Stomach (tissue), 9 donors: ENCODE data around the gene C5AR2. TPM values are rescaled to one million over a fixed set of nuclear protein-coding genes. Genes with fewer than 3 reads are reported as not detected.

ENCODE experiments used
- DNase-seq, 2 donors: peaks; one replicate each; pipeline versions ENCODE4 v3.0.0 to v3.0.0-alpha.2; 2013 to 2019
- H3K27ac ChIP-seq, 5 donors: fragments of 200-600 bp in 4 of 5; sonication (generic) in 4 of 5; one replicate each; pipeline ENCODE4 v1.5.1; 2013 to 2019; ENCODE audit warnings: mild to moderate bottlenecking in 1 of 5, moderate library complexity in 1 of 5
- H3K27me3 ChIP-seq, 3 donors: fragments of 200-600 bp; sonication (generic); one replicate each; pipeline ENCODE4 v1.5.1; 2017 to 2019; ENCODE audit warnings: mixed run types in 1 of 3
- H3K36me3 ChIP-seq, 4 donors: fragments of 200-600 bp; sonication (generic); 1 replicate in 3 of 4; 2 replicates in 1 of 4; pipeline ENCODE4 v1.5.1; 2016 to 2019
- H3K4me1 ChIP-seq, 4 donors: fragments of 200-600 bp; sonication (generic); one replicate each; pipeline ENCODE4 v1.5.1; 2016 to 2019
- H3K4me3 ChIP-seq, 4 donors: fragments of 200-600 bp; sonication (generic) in 3 of 4; one replicate each; pipeline ENCODE4 v1.5.1; 2016 to 2019; ENCODE audit warnings: mild to moderate bottlenecking in 1 of 4
- H3K9me3 ChIP-seq, 4 donors: fragments of 200-600 bp; sonication (generic); one replicate each; pipeline ENCODE4 v1.5.1; 2016 to 2019
- CTCF ChIP-seq, 7 experiments: fragments of 450-650 bp in 4 of 7; fragments of 200-600 bp in 3 of 7; sonication (generic) in 3 of 7; IDR thresholded peaks; one replicate each; pipeline ENCODE4 v1.5.1; 2016 to 2019; ENCODE audit warnings: antibody characterized with exemption in 7 of 7, control low read depth in 2 of 7, mild to moderate bottlenecking in 1 of 7
- EP300 ChIP-seq: sonication (generic); formaldehyde crosslinking; IDR thresholded peaks from one replicate; pipeline ENCODE4 v1.6.1; 2017; ENCODE audit warnings: antibody characterized with exemption
- POLR2A ChIP-seq, 4 donors: fragments of 450-650 bp; IDR thresholded peaks; one replicate each; pipeline ENCODE4 v1.6.1; 2016; ENCODE audit warnings: antibody characterized with exemption in 4 of 4, control low read depth in 2 of 4, mild to moderate bottlenecking in 1 of 4, moderate library complexity in 1 of 4
- POLR2AphosphoS5 ChIP-seq, 3 donors: sonication (generic); formaldehyde crosslinking; IDR thresholded peaks; one replicate each; pipeline ENCODE4 v1.6.1; 2016; ENCODE audit warnings: antibody characterized with exemption in 3 of 3
- WGBS, 5 donors: extraction: QIAGEN DNeasy Blood & Tissue Kit in 3 of 5; methylation state at CpG; one replicate each; pipeline versions ENCODE4 v1.1.5 to v1.1.7; 2013 to 2018; 5-methylcytosine and 5-hydroxymethylcytosine counted together
- intact Hi-C: fragments of 100-400 bp; cut with DNase I; formaldehyde crosslinking; loops from one replicate; pipeline ENCODE4 v1.15.1; 2023; ENCODE audit warnings: low total_unique reads
- polyA plus RNA-seq, 3 donors: library from polyadenylated mRNA; stranded (reverse); fragments of 200-250 nt; gene quantifications; one replicate each; pipeline ENCODE4 v1.2.3, GENCODE V29; 2013
- total RNA-seq, 5 donors: library from RNA; depleted of rRNA; stranded (reverse); fragments of >200 nt; gene quantifications; one replicate each; pipeline versions ENCODE4 v1.1.0 to v1.2.3, GENCODE V29; 2014 to 2016
- donor health status: healthy with polysubstance abuse.
- donor health status: Bipolar disorder and iron deficiency.
- donor health status: healthy.

The C5AR2 gene
- total and polyA plus RNA-seq, 8 donors: 0.13 to 11.1 (median 0.82) TPM; not detected in 2

GRCh38 chr19:47306303-47306702 is 25.7 kb upstream of the C5AR2 start:
- no peaks in the 10 kb centered on the region for H3K9me3 ChIP-seq
- DNase-seq: no peak
- peaks cover 0 to 20% (median 0%) of the 10 kb centered on the region in 3 donors for H3K27me3 ChIP-seq
- peaks cover 0 to 17% (median 7%) of the 10 kb centered on the region in 4 donors for H3K4me1 ChIP-seq
- TF ChIP-seq CTCF (IDR thresholded peaks at IDR 0.05): no peak
- TF ChIP-seq EP300: no peak
- no peak for TF ChIP-seq POLR2A (IDR thresholded peaks at IDR 0.05)
- TF ChIP-seq POLR2AphosphoS5 (IDR thresholded peaks at IDR 0.05): no peak
- H3K27ac ChIP-seq: no peak overlapping the region
- H3K36me3 ChIP-seq: no peaks in the 10 kb centered on the region
- WGBS, 5 donors: 86 to 100% (median 93%) methylated on average over 3 of the region's 3 CpGs
- H3K4me3 ChIP-seq: no peak overlapping the region
- intact Hi-C loops: loop anchor here (10.0 kb wide), 1 partner anchor 78 kb away; no protein-coding TSS in a partner anchor

- Histone ChIP-seq H3K4me1 (peaks cover 0 to 17% (median 7%) of the 10 kb centered on the region in 4 donors), H3K27me3 (peaks cover 0 to 28% (median 0%) of the 10 kb centered on the region in 3 donors), H3K36me3 (no peaks in the 10 kb centered on the region), H3K4me3 (peak overlapping the region in 1 of 4 donors; percentile 39), H3K9me3 (no peaks in the 10 kb centered on the region), H3K27ac (no peak overlapping the region)
- TF ChIP-seq POLR2AphosphoS5 (IDR thresholded peaks at IDR 0.05) (no peak), EP300 (no peak), CTCF (IDR thresholded peaks at IDR 0.05) (no peak), POLR2A (IDR thresholded peaks at IDR 0.05) (no peak)
- WGBS, 5 donors: 56 to 74% (median 70%) methylated on average over 8 of the region's 8 CpGs
- no peak for DNase-seq
- intact Hi-C loops: loop anchor here (10.0 kb wide), 1 partner anchor 76 kb away; no protein-coding TSS in a partner anchor
Measured at GRCh38 chr19:47309038-47309437, 22.9 kb upstream of the C5AR2 start.

- DNase-seq: no peak
- H3K4me1 ChIP-seq: peaks cover 0 to 17% (median 7%) of the 10 kb centered on the region in 4 donors
- 41 to 55% (median 45%) methylated on average over 12 of the region's 12 CpGs for WGBS, 5 donors
- intact Hi-C loops: loop anchor here (10.0 kb wide), 1 partner anchor 75 kb away; no protein-coding TSS in a partner anchor
- TF ChIP-seq POLR2AphosphoS5 (IDR thresholded peaks at IDR 0.05) (peak in 1 of 3 donors; percentile 33), EP300 (no peak), CTCF (IDR thresholded peaks at IDR 0.05) (no peak), POLR2A (IDR thresholded peaks at IDR 0.05) (no peak)
- H3K9me3 ChIP-seq: no peaks in the 10 kb centered on the region
- peaks cover 0 to 28% (median 0%) of the 10 kb centered on the region in 3 donors for H3K27me3 ChIP-seq
- H3K36me3 ChIP-seq: no peaks in the 10 kb centered on the region
- peak within 1 kb of the TSS in 3 of 5 donors; percentile 13 to 71 (median 65) for H3K27ac ChIP-seq
- peak within 1 kb of the TSS in 3 of 4 donors; percentile 9 to 39 (median 34) for H3K4me3 ChIP-seq
Measured at GRCh38 chr19:47309608-47310007, 22.4 kb upstream of the C5AR2 start, which contains the start of gene C5AR1. Gene C5AR1, plus strand, starts transcription at chr19:47309861. Its CDS starts 35 bp downstream, at chr19:47309896.

GRCh38 chr19:47310323-47310722 is 21.7 kb upstream of the C5AR2 start:
- no peaks in the 10 kb centered on the region for H3K36me3 ChIP-seq
- TF ChIP-seq POLR2A (IDR thresholded peaks at IDR 0.05) (no peak), POLR2AphosphoS5 (IDR thresholded peaks at IDR 0.05) (no peak), CTCF (IDR thresholded peaks at IDR 0.05) (no peak), EP300 (no peak)
- intact Hi-C loops: no loop called here
- no peaks in the 10 kb centered on the region for H3K9me3 ChIP-seq
- DNase-seq: no peak
- peaks cover 0 to 12% (median 5%) of the 10 kb centered on the region in 4 donors for H3K4me1 ChIP-seq
- WGBS, 5 donors: 84 to 96% (median 87%) methylated on average over 2 of the region's 2 CpGs
- H3K27me3 ChIP-seq: peaks cover 0 to 28% (median 0%) of the 10 kb centered on the region in 3 donors
- H3K27ac ChIP-seq: peak overlapping the region in 3 of 5 donors; percentile 13 to 71 (median 65)
- peak overlapping the region in 3 of 4 donors; percentile 9 to 39 (median 34) for H3K4me3 ChIP-seq
